K562 (cell line): ENCODE data around the gene CD48. TPM values are rescaled to one million over a fixed set of nuclear protein-coding genes. Genes with fewer than 3 reads are reported as not detected.

Source experiments
- C11orf30 ChIP-seq: fragments of 450-650 bp; IDR thresholded peaks from 2 replicates; pipeline ENCODE4 v1.6.1; 2016; ENCODE audit warnings: low read depth, mild to moderate bottlenecking
- CBX2 ChIP-seq: fragments of 200-600 bp; sonication (generic); IDR thresholded peaks from one replicate; pipeline ENCODE4 v1.6.1; 2012; ENCODE audit warnings: mild to moderate bottlenecking, low read length, inconsistent platforms; ENCODE audit not compliant: insufficient read depth, poor library complexity, severe bottlenecking
- CC2D1A ChIP-seq: fragments of 450-650 bp; IDR thresholded peaks from 2 replicates; pipeline ENCODE4 v1.6.1; 2017; ENCODE audit warnings: mild to moderate bottlenecking
- CTBP1 ChIP-seq: fragments of 450-650 bp; IDR thresholded peaks from 2 replicates; pipeline ENCODE4 v1.6.1; 2016; ENCODE audit warnings: borderline replicate concordance
- HCFC1 ChIP-seq: IDR thresholded peaks from 2 replicates; pipeline ENCODE4 v1.6.1; 2012; ENCODE audit warnings: low read depth, low read length, improper control_type of control experiment
- HMG20A ChIP-seq: fragments of 450-650 bp; formaldehyde crosslinking; conservative IDR thresholded peaks from 2 replicates; pipeline ENCODE4 v1.4.0; 2020; ENCODE audit warnings: mild to moderate bottlenecking, mixed read lengths
- NCOA1 ChIP-seq: fragments of 450-650 bp; IDR thresholded peaks from 2 replicates; pipeline ENCODE4 v1.6.1; 2016; ENCODE audit warnings: low read depth
- NELFE ChIP-seq: IDR thresholded peaks from 2 replicates; pipeline ENCODE4 v1.6.1; 2011; ENCODE audit warnings: mild to moderate bottlenecking; ENCODE audit not compliant: insufficient read depth, insufficient read length
- NFE2 ChIP-seq: IDR thresholded peaks from 2 replicates; pipeline ENCODE4 v1.6.1; 2014; ENCODE audit warnings: antibody characterized with exemption, low read depth
- NR2C2 ChIP-seq, 2 experiments: fragments of 200-800 bp in 1 of 2; sonication (Bioruptor generic) in 1 of 2; sonication (generic) in 1 of 2; formaldehyde crosslinking in 1 of 2; IDR thresholded peaks; 2 replicates each; pipeline versions ENCODE4 v1.6.1 to v1.8.0; 2016 to 2022; ENCODE audit warnings: mild to moderate bottlenecking in 1 of 2, missing compliant biosample characterization in 1 of 2, missing genetic modification characterization in 1 of 2, missing genetic modification reagents in 1 of 2
- ZBTB17 ChIP-seq: fragments of 450-650 bp; formaldehyde crosslinking; IDR thresholded peaks from 2 replicates; pipeline ENCODE4 v1.4.0; 2020; ENCODE audit warnings: mild to moderate bottlenecking
- ZC3H11A ChIP-seq: IDR thresholded peaks from 2 replicates; pipeline ENCODE4 v1.6.1; 2012; ENCODE audit warnings: low read depth, low read length, improper control_type of control experiment
- ZNF24 ChIP-seq: fragments of 450-650 bp; IDR thresholded peaks from 2 replicates; pipeline ENCODE4 v1.6.1; 2016
- ZNF274 ChIP-seq: IDR thresholded peaks from 2 replicates; pipeline ENCODE4 v1.6.1; 2011; ENCODE audit warnings: low read depth, mild to moderate bottlenecking, low read length, moderate library complexity, borderline replicate concordance
- ZNF695 ChIP-seq: fragments of 450-650 bp; formaldehyde crosslinking; IDR thresholded peaks from 2 replicates; pipeline ENCODE4 v1.4.0; 2020; ENCODE audit warnings: mild to moderate bottlenecking, moderate library complexity
- ZNF707 ChIP-seq: fragments of 250-450 bp; sonication (Bioruptor Pico); conservative IDR thresholded peaks from 2 replicates; pipeline ENCODE4 v1.8.0; 2022; ENCODE audit warnings: inconsistent platforms, mild to moderate bottlenecking, moderate library complexity
- polyA plus RNA-seq, 8 experiments: library from polyadenylated mRNA; depleted of rRNA in 4 of 8; stranded (reverse) in 5 of 8; unstranded in 3 of 8; fragments of >200 nt; fragmentation: Nextera tagmentation in 2 of 8; fragmentation: Illumina TruSeq in 1 of 8; extraction: Ambion mirVana in 2 of 8; extraction: Trizol in 1 of 8; gene quantifications; 2 replicates each; pipeline versions ENCODE4 v1.2.1 to v1.2.3, GENCODE V29; 2011 to 2014; ENCODE audit warnings: inconsistent platforms in 1 of 8, missing spikeins in 1 of 8
- total RNA-seq, 7 experiments: library from RNA; depleted of rRNA in 6 of 7; stranded (reverse); fragments of >200 nt in 6 of 7; fragmentation: Illumina TruSeq in 2 of 7; extraction: Trizol in 2 of 7; gene quantifications; 2 replicates each; pipeline versions ENCODE4 v1.2.1 to v1.2.3, GENCODE V29; 2011 to 2021; ENCODE audit warnings: low replicate concordance in 1 of 7
- TF ChIP-seq, protein P1 (sequence below): fragments of 250-450 bp; sonication (Bioruptor Pico); IDR thresholded peaks from 2 replicates; pipeline ENCODE4 v1.6.1; 2021; ENCODE audit warnings: mild to moderate bottlenecking
- TF ChIP-seq, protein P2 (sequence below): sonication (generic); formaldehyde crosslinking; IDR thresholded peaks from 2 replicates; pipeline ENCODE4 v1.8.1; 2023; ENCODE audit warnings: mild to moderate bottlenecking, missing genetic modification reagents, moderate library complexity
- TF ChIP-seq, protein P3 (sequence below): fragments of 450-650 bp; formaldehyde crosslinking; IDR thresholded peaks from 2 replicates; pipeline ENCODE4 v1.4.0; 2020; ENCODE audit warnings: mild to moderate bottlenecking, moderate library complexity
- TF ChIP-seq, protein P4 (sequence below): sonication (generic); formaldehyde crosslinking; IDR thresholded peaks from 2 replicates; pipeline ENCODE4 v1.8.0; 2022; ENCODE audit warnings: missing genetic modification reagents, mild to moderate bottlenecking, moderate library complexity, borderline replicate concordance
- TF ChIP-seq, protein P5 (sequence below), 2 experiments: IDR thresholded peaks; 2 replicates each; pipeline ENCODE4 v1.6.1; 2012; ENCODE audit warnings: improper control_type of control experiment in 2 of 2, low read depth in 2 of 2, low read length in 2 of 2, borderline replicate concordance in 1 of 2

The CD48 gene
- total and polyA plus RNA-seq, 9 of the 15 experiments (the other 6 are each of a cell fraction or from before 2014, with no cell fraction given): 0.10 to 0.42 (median 0.29) TPM; not detected in 3

DNA sequence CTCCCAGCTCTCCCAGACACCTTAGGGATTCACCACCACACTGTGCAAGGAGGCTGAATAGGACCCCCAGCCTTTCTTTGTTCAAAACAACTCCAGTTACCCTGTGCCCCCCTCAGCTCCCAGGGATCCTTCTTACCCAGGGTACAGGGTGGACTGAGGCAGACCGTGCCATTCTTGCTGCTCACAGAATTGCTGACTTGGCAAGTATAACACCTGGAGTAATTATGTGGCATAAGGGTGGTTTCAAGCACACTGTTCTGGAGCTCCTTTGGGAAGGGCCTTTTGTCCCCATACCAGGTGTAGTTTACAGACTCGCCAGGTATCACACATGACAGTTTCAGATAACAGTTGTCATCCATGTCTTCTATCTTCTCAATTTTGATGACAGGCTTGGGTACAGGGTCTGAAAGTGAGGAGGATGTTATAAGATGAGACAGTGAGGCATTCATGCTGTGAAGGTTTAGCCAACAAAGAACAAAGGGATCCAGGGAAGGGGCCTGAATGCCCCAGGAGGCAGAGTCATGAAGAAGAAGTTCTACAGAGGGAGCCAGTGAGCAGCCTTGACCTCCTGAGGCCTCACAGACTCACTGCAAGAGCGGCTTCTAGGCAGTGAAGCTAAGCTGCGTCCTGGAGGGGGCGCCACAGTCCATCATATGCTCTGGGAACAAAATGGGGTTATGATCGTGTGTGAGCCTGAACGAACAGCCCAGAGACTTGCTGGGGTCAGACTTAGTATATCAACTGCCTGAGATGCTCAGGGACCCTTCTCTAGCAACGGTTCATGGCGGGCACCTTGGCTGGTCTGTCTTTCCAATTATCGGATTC is 30.3 kb downstream of the CD48 start (continued):
- TF ChIP-seq NCOA1: no peak
- TF ChIP-seq HMG20A (CRISPR knock-in tag): no peak
- TF ChIP-seq, protein P1, sequence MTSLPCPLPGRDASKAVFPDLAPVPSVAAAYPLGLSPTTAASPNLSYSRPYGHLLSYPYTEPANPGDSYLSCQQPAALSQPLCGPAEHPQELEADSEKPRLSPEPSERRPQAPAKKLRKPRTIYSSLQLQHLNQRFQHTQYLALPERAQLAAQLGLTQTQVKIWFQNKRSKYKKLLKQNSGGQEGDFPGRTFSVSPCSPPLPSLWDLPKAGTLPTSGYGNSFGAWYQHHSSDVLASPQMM (CRISPR knock-in tag): no peak
- TF ChIP-seq, protein P2, sequence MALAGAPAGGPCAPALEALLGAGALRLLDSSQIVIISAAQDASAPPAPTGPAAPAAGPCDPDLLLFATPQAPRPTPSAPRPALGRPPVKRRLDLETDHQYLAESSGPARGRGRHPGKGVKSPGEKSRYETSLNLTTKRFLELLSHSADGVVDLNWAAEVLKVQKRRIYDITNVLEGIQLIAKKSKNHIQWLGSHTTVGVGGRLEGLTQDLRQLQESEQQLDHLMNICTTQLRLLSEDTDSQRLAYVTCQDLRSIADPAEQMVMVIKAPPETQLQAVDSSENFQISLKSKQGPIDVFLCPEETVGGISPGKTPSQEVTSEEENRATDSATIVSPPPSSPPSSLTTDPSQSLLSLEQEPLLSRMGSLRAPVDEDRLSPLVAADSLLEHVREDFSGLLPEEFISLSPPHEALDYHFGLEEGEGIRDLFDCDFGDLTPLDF (CRISPR knock-in tag): no peak
- TF ChIP-seq C11orf30: peak; percentile 81
- no peak for TF ChIP-seq ZBTB17 (CRISPR knock-in tag)
- TF ChIP-seq CTBP1: peak; percentile 49
- TF ChIP-seq, protein P3, sequence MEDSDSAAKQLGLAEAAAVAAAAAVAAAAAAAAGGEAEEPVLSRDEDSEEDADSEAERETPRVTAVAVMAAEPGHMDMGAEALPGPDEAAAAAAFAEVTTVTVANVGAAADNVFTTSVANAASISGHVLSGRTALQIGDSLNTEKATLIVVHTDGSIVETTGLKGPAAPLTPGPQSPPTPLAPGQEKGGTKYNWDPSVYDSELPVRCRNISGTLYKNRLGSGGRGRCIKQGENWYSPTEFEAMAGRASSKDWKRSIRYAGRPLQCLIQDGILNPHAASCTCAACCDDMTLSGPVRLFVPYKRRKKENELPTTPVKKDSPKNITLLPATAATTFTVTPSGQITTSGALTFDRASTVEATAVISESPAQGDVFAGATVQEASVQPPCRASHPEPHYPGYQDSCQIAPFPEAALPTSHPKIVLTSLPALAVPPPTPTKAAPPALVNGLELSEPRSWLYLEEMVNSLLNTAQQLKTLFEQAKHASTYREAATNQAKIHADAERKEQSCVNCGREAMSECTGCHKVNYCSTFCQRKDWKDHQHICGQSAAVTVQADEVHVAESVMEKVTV: peak; percentile 85
- TF ChIP-seq NFE2: peak; percentile 31; the same call in 1 of the 2 replicates
- peak; percentile 77; the same call in 1 of the 2 replicates for TF ChIP-seq ZC3H11A
- no peak for TF ChIP-seq ZNF274
- no peak; the same call in 1 of the 2 replicates for TF ChIP-seq HCFC1
- no peak for TF ChIP-seq ZNF695 (CRISPR knock-in tag)
- TF ChIP-seq NR2C2 (CRISPR knock-in tag; IDR thresholded peaks at IDR 0.05): peak; percentile 20; the same call in 1 of the 2 replicates
- TF ChIP-seq NR2C2 (tag; IDR thresholded peaks at IDR 0.05): no peak
- TF ChIP-seq, protein P4, sequence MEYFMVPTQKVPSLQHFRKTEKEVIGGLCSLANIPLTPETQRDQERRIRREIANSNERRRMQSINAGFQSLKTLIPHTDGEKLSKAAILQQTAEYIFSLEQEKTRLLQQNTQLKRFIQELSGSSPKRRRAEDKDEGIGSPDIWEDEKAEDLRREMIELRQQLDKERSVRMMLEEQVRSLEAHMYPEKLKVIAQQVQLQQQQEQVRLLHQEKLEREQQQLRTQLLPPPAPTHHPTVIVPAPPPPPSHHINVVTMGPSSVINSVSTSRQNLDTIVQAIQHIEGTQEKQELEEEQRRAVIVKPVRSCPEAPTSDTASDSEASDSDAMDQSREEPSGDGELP (CRISPR knock-in tag): peak; percentile 58; the same call in 1 of the 2 replicates
- 0 out of 2 replicates have a peak, but pooled peaks have one; percentile 33 for TF ChIP-seq ZNF24
- no peak for TF ChIP-seq ZNF707 (CRISPR knock-in tag)
- no peak for TF ChIP-seq NELFE
- no peak for TF ChIP-seq CBX2
- TF ChIP-seq CC2D1A: peak; percentile 78; the same call in 1 of the 2 replicates
- TF ChIP-seq, protein P5, sequence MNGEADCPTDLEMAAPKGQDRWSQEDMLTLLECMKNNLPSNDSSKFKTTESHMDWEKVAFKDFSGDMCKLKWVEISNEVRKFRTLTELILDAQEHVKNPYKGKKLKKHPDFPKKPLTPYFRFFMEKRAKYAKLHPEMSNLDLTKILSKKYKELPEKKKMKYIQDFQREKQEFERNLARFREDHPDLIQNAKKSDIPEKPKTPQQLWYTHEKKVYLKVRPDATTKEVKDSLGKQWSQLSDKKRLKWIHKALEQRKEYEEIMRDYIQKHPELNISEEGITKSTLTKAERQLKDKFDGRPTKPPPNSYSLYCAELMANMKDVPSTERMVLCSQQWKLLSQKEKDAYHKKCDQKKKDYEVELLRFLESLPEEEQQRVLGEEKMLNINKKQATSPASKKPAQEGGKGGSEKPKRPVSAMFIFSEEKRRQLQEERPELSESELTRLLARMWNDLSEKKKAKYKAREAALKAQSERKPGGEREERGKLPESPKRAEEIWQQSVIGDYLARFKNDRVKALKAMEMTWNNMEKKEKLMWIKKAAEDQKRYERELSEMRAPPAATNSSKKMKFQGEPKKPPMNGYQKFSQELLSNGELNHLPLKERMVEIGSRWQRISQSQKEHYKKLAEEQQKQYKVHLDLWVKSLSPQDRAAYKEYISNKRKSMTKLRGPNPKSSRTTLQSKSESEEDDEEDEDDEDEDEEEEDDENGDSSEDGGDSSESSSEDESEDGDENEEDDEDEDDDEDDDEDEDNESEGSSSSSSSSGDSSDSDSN (IDR thresholded peaks at IDR 0.05; ENCODE audit: borderline replicate concordance in 1 of 2, low read depth in 2 of 2, low read length in 2 of 2): no peak
